IMR-90 (cell line): ENCODE measurements around the gene PTH1R.

Source experiments
- NFE2L2 ChIP-seq: fragments of 150-350 bp; IDR thresholded peaks from 2 replicates; pipeline ENCODE4 v1.6.1; 2016; ENCODE audit warnings: low read depth, mild to moderate bottlenecking, low read length
- POLR2A ChIP-seq: IDR thresholded peaks from 2 replicates; pipeline ENCODE4 v1.6.1; 2012; ENCODE audit warnings: mild to moderate bottlenecking, low read depth, low read length
- SMC3 ChIP-seq: fragments of 150-350 bp; IDR thresholded peaks from 2 replicates; pipeline ENCODE4 v1.6.1; 2016; ENCODE audit warnings: low read depth, mild to moderate bottlenecking, antibody characterized with exemption, low read length, moderate library complexity
- TF ChIP-seq, protein P1 (sequence below): conservative IDR thresholded peaks from 2 replicates; pipeline ENCODE4 v1.5.1; 2012; ENCODE audit warnings: mild to moderate bottlenecking, low read depth, low read length, improper control_type of control experiment

DNA sequence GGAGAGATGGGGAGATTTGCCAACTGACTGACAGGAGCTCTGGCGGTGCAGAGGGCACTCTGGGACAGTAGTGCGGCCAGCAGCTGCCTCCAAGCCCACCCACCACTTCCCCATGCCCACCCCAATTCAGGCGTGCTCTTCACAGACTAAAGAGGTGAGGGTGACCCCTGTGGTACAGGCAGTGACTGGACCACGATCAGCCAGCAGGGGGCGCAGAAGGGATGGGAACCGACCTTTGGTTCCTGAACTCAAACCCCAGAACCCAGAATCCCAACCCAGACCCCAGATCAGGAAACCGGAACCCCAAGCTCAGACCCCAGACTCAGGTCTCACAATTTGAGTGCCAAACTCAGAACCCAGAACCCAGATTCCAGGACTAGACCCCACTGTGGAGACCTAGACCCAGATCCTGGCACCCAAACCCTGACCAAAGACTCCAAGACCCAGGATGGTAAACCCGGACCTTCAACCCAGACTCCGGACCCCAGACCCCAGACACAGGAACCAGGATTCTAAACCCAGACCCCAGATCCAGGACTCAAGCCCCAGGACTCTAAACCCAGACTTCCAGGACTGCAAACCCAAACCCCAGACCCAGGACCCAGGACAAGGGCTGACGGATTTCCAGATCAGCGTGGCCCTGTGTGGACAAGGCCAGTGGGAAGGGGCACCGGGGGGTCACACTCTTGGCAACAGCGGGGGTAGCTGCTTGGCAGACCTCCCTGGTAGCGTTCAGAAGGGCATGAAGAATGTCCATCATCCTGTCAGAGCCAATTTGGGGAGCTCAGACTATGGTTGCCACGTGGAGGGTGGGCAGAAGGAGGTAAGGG is 10.6 kb upstream of the PTH1R start:
- TF ChIP-seq, protein P1, sequence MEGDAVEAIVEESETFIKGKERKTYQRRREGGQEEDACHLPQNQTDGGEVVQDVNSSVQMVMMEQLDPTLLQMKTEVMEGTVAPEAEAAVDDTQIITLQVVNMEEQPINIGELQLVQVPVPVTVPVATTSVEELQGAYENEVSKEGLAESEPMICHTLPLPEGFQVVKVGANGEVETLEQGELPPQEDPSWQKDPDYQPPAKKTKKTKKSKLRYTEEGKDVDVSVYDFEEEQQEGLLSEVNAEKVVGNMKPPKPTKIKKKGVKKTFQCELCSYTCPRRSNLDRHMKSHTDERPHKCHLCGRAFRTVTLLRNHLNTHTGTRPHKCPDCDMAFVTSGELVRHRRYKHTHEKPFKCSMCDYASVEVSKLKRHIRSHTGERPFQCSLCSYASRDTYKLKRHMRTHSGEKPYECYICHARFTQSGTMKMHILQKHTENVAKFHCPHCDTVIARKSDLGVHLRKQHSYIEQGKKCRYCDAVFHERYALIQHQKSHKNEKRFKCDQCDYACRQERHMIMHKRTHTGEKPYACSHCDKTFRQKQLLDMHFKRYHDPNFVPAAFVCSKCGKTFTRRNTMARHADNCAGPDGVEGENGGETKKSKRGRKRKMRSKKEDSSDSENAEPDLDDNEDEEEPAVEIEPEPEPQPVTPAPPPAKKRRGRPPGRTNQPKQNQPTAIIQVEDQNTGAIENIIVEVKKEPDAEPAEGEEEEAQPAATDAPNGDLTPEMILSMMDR = peak; percentile 78
- TF ChIP-seq SMC3 (peak; percentile 82), NFE2L2 (no peak), POLR2A (no peak)
